Testis (tissue), 3 donors: ENCODE data around the gene RBM39. TPM values are rescaled to one million over a fixed set of nuclear protein-coding genes. Genes with fewer than 3 reads are reported as not detected.
"Not testable (repeated sequence)": the region's sequence is repeated elsewhere in the genome, so short reads cannot be mapped to it uniquely, and the experiment has no call there.

ENCODE experiments used
- DNase-seq: peaks from one replicate; pipeline ENCODE4 v3.0.0-alpha.2; 2019
- H3K27ac ChIP-seq, 2 donors: fragments of 200-600 bp; sonication (generic); one replicate each; pipeline ENCODE4 v1.5.1; 2019
- H3K27me3 ChIP-seq: fragments of 200-600 bp; sonication (generic); one replicate; pipeline ENCODE4 v1.5.1; 2019
- H3K36me3 ChIP-seq: fragments of 200-600 bp; sonication (generic); one replicate; pipeline ENCODE4 v1.5.1; 2017; ENCODE audit warnings: low read depth; ENCODE audit errors: missing control alignments
- H3K4me1 ChIP-seq: fragments of 200-600 bp; sonication (generic); one replicate; pipeline ENCODE4 v1.5.1; 2019
- H3K4me3 ChIP-seq, 2 donors: fragments of 200-600 bp; sonication (generic); one replicate each; pipeline ENCODE4 v1.5.1; 2017 to 2019
- H3K9me3 ChIP-seq: fragments of 200-600 bp; sonication (generic); one replicate; pipeline ENCODE4 v1.5.1; 2017
- POLR2A ChIP-seq: fragments of 450-650 bp; IDR thresholded peaks from one replicate; pipeline ENCODE4 v1.6.1; 2017; ENCODE audit warnings: antibody characterized with exemption, mild to moderate bottlenecking, moderate library complexity
- WGBS, 2 donors: methylation state at CpG; one replicate each; pipeline ENCODE4 v1.1.5; 2018; 5-methylcytosine and 5-hydroxymethylcytosine counted together
- intact Hi-C: fragments of 100-400 bp; cut with DNase I; formaldehyde crosslinking; loops from one replicate; pipeline ENCODE4 v1.15.1; 2023; ENCODE audit warnings: low total_unique reads
- polyA plus RNA-seq: library from polyadenylated mRNA; stranded (reverse); fragments of 350-450 nt; fragmentation: Illumina TruSeq; extraction: RNeasy Lipid Tissue Mini Kit (QIAGEN cat#74804); gene quantifications from one replicate; pipeline ENCODE4 v1.2.3, GENCODE V29; 2014; ENCODE audit warnings: low read depth, low replicate concordance; ENCODE audit not compliant: insufficient read depth
- total RNA-seq, 2 donors: library from RNA; depleted of rRNA; stranded (reverse); fragments of >200 nt; gene quantifications; one replicate each; pipeline ENCODE4 v1.2.3, GENCODE V29; 2016
- TF ChIP-seq, protein P1 (sequence below), 3 experiments: fragments of 450-650 bp in 2 of 3; fragments of 200-600 bp in 1 of 3; sonication (generic) in 1 of 3; IDR thresholded peaks; one replicate each; pipeline ENCODE4 v1.5.1; 2016 to 2019; ENCODE audit warnings: antibody characterized with exemption in 3 of 3, mild to moderate bottlenecking in 2 of 3, moderate library complexity in 1 of 3

RBM39 gene
- total and polyA plus RNA-seq, 3 donors from 2014 or later = 116 to 278 (median 273) TPM

DNA sequence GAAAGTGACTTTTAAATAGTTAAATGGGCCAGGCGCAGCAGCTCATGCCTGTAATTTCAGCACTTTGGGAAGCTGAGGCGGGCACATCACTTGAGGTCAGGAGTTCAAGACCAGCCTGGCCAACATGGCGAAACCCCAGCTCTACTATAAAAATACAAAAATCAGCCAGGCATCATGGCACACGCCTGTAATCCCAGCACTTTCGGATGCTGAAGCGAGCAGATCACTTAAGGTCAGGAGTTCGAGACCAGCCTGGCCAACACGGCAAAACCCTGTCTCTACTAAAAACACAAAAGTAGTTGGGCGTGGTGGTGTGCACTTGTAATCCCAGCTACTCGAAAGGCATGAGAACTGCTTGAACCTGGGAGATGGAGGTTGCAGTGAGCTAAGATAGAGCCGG is 36.2 kb downstream of the RBM39 start:
- H3K27me3 ChIP-seq, H3K4me1 ChIP-seq, intact Hi-C loops, H3K36me3 ChIP-seq, H3K4me3 ChIP-seq, H3K9me3 ChIP-seq, DNase-seq, H3K27ac ChIP-seq: not testable (repeated sequence)
- WGBS, 2 donors = 78 to 84% methylated on average over 11 of the region's 11 CpGs

- H3K27me3 ChIP-seq = no peaks in the 10 kb centered on the region
- 71 to 81% methylated on average over 5 of the region's 5 CpGs for WGBS, 2 donors
- TF ChIP-seq POLR2A = no peak
- TF ChIP-seq, protein P1, sequence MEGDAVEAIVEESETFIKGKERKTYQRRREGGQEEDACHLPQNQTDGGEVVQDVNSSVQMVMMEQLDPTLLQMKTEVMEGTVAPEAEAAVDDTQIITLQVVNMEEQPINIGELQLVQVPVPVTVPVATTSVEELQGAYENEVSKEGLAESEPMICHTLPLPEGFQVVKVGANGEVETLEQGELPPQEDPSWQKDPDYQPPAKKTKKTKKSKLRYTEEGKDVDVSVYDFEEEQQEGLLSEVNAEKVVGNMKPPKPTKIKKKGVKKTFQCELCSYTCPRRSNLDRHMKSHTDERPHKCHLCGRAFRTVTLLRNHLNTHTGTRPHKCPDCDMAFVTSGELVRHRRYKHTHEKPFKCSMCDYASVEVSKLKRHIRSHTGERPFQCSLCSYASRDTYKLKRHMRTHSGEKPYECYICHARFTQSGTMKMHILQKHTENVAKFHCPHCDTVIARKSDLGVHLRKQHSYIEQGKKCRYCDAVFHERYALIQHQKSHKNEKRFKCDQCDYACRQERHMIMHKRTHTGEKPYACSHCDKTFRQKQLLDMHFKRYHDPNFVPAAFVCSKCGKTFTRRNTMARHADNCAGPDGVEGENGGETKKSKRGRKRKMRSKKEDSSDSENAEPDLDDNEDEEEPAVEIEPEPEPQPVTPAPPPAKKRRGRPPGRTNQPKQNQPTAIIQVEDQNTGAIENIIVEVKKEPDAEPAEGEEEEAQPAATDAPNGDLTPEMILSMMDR (IDR thresholded peaks at IDR 0.05) = no peak
- no peak for DNase-seq
- peaks cover 7% of the 10 kb centered on the region for H3K36me3 ChIP-seq
- H3K4me1 ChIP-seq = peaks cover 9% of the 10 kb centered on the region
- no peak overlapping the region for H3K4me3 ChIP-seq
- intact Hi-C loops = no loop called here
- no peaks in the 10 kb centered on the region for H3K9me3 ChIP-seq
- no peak overlapping the region for H3K27ac ChIP-seq
Measured at GRCh38 chr20:35704514-35705261, 37.4 kb downstream of the RBM39 start.

GRCh38 chr20:35702824-35703695 is 39.0 kb downstream of the RBM39 start:
- no peak overlapping the region for H3K4me3 ChIP-seq

DNA sequence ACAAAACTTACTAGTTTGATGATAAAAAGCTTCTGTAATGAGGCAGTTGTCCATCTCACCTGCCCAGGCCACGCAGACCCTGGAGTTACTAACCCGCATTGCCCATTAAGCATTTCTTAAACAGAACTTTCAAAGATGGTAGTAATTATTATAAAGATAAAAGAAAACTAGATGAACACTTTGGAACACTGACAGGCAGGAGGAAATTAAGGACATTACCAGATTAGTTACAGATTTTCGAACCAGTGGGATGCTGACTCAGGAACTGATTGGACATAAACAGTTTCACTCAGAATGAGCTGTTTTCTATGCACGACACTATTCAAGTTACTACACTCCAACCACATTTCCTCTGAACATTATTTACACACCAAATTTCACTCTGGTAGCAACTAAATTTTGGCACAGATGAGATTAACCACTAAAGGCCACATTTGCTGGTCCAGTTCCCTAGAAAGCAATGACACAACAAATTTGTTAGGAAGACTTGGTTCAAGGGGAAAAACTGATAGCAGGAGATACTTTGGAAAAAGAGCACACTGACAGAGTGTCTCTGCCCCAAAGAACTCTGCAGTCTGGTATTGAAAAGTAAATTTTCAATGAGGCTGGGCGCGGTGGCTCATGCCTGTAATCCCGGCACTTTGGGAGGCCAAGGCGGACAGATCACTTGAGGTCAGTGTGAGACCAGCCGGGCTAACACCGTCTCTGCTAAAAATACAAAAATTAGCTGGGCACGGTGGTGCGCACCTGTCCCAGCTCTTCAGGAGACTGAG is 39.8 kb downstream of the RBM39 start:
- H3K27ac ChIP-seq = no peak overlapping the region
- DNase-seq = no peak
- no peaks in the 10 kb centered on the region for H3K9me3 ChIP-seq

More at GRCh38 chr20:35702824-35703695, 39.0 kb downstream of the RBM39 start:
- no peaks in the 10 kb centered on the region for H3K27me3 ChIP-seq
- no peak for DNase-seq
- WGBS, 2 donors = 53 to 57% methylated on average over 4 of the region's 4 CpGs
- no peaks in the 10 kb centered on the region for H3K9me3 ChIP-seq
- H3K27ac ChIP-seq = no peak overlapping the region
- TF ChIP-seq, protein P1 (IDR thresholded peaks at IDR 0.05) = no peak
- no peak for TF ChIP-seq POLR2A
- H3K36me3 ChIP-seq = peaks cover 7% of the 10 kb centered on the region
- intact Hi-C loops = no loop called here
- H3K4me1 ChIP-seq = peaks cover 14% of the 10 kb centered on the region

More for the DNA sequence above, 39.8 kb downstream of the RBM39 start:
- Histone ChIP-seq H3K36me3 (peaks cover 7% of the 10 kb centered on the region), H3K4me1 (peaks cover 19% of the 10 kb centered on the region), H3K27me3 (no peaks in the 10 kb centered on the region), H3K4me3 (no peak overlapping the region)
- intact Hi-C loops = no loop called here
- no peak for TF ChIP-seq POLR2A
- TF ChIP-seq, protein P1 (IDR thresholded peaks at IDR 0.05) = no peak
- 71 to 72% methylated on average over 12 of the region's 12 CpGs for WGBS, 2 donors
